ENCODE measurements around the gene FAM163B. TPM values are rescaled to one million over a fixed set of nuclear protein-coding genes. Genes with fewer than 3 reads are reported as not detected.

FAM163B gene
- total RNA-seq, 1 donor from 2014 or later = not detected

DNA sequence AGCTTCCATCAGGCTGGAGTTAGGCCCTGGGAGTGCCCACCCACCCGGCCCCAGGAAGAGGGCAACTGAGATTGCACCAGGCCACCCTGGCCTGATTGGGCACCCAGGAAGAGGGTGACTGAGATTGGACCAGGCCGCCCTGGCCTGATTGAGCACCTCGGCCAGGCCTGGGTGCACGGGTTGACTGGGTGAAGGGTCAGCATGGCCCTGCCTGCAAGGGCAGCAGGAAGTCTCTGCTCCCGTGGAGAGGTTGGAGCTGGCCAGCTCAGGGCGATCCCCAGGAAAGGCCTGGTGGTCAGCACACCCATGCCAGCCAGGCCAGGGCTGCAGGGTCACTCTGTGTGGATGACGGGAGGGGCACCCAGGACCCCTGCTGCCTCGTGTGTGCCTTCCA is 62.9 kb downstream of the FAM163B start:
- Histone ChIP-seq H3K9me3 (no peaks in the 10 kb centered on the region), H3K27ac (no peak overlapping the region), H3K36me3 (no peaks in the 10 kb centered on the region), H3K4me3 (no peak overlapping the region), H3K4me1 (no peaks in the 10 kb centered on the region), H3K27me3 (no peaks in the 10 kb centered on the region)
- no peak for TF ChIP-seq CTCF (IDR thresholded peaks at IDR 0.05)
- intact Hi-C loops (cut with DNase I) = no loop called here
- no peak for DNase-seq (ENCODE audit: low spot score in 2 of 2)

DNA sequence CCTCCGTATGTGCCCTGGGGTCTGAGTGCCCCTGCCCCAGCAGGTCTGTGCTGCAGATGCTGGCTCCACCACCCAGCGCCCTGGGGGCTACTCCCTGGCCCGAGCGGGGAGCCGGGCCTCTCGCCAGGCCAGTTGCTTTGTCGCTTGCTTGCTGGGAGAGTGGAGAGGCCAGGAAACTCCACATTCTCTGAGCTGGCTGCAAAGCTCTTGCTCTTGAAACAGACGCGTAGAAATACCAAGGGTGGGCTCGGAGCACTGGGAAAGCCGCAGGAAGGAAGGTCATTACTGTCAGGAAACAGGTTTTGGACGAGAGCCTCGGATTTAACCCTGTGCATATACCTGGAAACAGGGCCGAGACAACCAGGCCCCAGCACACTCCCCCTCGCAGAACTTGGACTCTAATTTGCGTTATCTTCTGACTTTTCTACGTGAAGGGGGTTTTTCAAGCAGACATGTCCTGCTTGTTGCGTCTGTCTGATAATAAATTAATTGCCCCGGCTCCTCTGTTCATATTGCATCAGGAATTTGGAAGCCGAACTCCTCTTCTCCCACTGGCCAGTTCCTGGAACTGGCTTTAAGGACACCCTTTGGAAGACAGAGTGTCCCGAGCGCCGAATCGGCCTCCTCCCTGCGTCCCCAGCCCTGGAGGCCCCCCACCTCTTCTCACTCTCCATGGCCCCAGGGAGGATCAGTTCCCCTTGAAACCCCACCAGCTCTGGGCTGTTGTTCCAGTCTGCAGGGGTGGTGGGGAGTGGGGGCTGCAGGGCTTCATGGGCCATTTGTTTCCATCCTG is 63.5 kb downstream of the FAM163B start:
- no peaks in the 10 kb centered on the region for H3K36me3 ChIP-seq
- intact Hi-C loops (cut with DNase I) = no loop called here
- DNase-seq (ENCODE audit: low spot score in 2 of 2) = no peak
- H3K4me3 ChIP-seq = no peak overlapping the region
- no peaks in the 10 kb centered on the region for H3K9me3 ChIP-seq
- H3K4me1 ChIP-seq = no peaks in the 10 kb centered on the region
- no peaks in the 10 kb centered on the region for H3K27me3 ChIP-seq
- H3K27ac ChIP-seq = no peak overlapping the region
- no peak for TF ChIP-seq CTCF (IDR thresholded peaks at IDR 0.05)

GRCh38 chr9:133543772-133544467 is 65.3 kb downstream of the FAM163B start:
- H3K27me3 ChIP-seq = no peaks in the 10 kb centered on the region
- H3K27ac ChIP-seq = no peak overlapping the region
- H3K4me1 ChIP-seq = no peaks in the 10 kb centered on the region
- H3K9me3 ChIP-seq = no peaks in the 10 kb centered on the region
- H3K36me3 ChIP-seq = no peaks in the 10 kb centered on the region
- no peak for TF ChIP-seq CTCF (IDR thresholded peaks at IDR 0.05)
- intact Hi-C loops (cut with DNase I) = no loop called here
- DNase-seq (ENCODE audit: low spot score in 2 of 2) = no peak
- H3K4me3 ChIP-seq = no peak overlapping the region

GRCh38 chr9:133542002-133542401 is 67.2 kb downstream of the FAM163B start:
- TF ChIP-seq CTCF (IDR thresholded peaks at IDR 0.05) = no peak
- Histone ChIP-seq H3K27ac (no peak overlapping the region), H3K9me3 (no peaks in the 10 kb centered on the region), H3K4me1 (no peaks in the 10 kb centered on the region), H3K27me3 (no peaks in the 10 kb centered on the region), H3K4me3 (no peak overlapping the region), H3K36me3 (no peaks in the 10 kb centered on the region)
- DNase-seq (ENCODE audit: low spot score in 2 of 2) = no peak
- intact Hi-C loops (cut with DNase I) = no loop called here

- Histone ChIP-seq H3K4me3 (no peak overlapping the region), H3K27me3 (no peaks in the 10 kb centered on the region), H3K27ac (no peak overlapping the region), H3K36me3 (no peaks in the 10 kb centered on the region), H3K4me1 (no peaks in the 10 kb centered on the region), H3K9me3 (no peaks in the 10 kb centered on the region)
- no peak for TF ChIP-seq CTCF (IDR thresholded peaks at IDR 0.05)
- intact Hi-C loops (cut with DNase I) = no loop called here
- no peak for DNase-seq (ENCODE audit: low spot score in 2 of 2)
These were observed 68.5 kb downstream of the FAM163B start for GRCh38 chr9:133540698-133541025.
